ENCODE results near the gene ACKR4.
A peak's percentile ranks its signal among the peaks of the same experiment; 100 is the strongest.
"Not testable (repeated sequence)": the region's sequence is repeated elsewhere in the genome, so short reads cannot be mapped to it uniquely, and the experiment has no call there.

ACKR4 gene

DNA sequence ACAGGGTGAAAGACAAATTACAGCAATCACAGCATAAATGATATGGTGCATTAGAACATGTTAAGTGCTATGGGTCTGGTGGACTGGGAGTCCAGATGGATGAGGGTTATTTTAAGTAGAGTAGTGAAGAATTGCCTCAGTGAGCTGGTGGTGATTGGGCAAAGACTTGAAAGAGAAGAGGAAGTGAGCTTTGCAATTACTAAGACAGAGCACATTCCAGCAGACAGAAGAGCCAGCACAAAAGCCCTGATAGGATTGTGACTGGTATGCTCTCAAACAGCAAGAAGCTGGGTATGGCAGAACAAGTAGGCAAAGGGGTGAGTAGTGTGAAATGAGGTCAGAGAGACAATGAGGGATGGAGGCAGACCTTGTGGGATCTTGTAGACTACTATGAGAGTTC lies 2.1 kb upstream of the ACKR4 start:
- DNase-seq = no peak

DNA sequence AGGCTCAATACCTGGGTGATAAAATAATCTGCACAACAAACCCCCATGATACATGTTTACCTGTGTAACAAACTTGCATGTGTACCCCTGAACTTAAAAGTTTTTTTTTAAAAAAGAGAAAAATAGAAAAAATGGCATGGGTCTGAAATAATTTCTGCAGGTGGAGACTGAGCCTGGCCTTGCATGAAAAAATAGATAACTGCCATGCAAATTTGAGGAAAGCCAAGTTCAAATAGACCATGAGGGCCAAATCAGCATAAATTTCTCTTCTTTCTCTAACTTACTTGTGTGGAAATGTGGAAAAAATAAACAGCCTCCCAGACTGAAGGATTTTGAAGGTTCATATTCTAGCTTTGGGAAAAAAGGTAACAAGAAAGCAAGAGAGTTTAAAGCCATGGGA lies 744 bp upstream of the ACKR4 start:
- DNase-seq = no peak

DNA sequence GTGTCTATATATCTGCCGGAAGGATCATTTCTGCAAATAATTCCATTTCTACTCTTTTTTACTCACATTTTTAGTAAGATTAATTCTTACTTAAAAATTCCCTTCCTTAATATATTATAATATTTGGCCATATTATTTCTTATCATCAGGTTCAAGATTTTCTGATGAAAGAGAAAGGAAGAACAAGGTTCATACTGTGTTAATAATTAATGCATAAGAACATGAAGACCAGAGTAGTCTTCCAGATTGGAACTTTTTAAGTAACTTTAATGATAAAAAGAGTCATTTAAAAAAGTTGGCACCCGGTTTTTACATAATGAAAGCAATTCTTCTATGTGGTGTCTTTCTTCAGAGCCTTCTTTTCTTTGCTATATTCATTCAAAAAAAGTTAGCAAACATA lies 590 bp downstream of the ACKR4 start:
- DNase-seq = no peak

GRCh38 chr3:132598181-132598580 lies 1.1 kb downstream of the ACKR4 start:
- DNase-seq = no peak

DNA sequence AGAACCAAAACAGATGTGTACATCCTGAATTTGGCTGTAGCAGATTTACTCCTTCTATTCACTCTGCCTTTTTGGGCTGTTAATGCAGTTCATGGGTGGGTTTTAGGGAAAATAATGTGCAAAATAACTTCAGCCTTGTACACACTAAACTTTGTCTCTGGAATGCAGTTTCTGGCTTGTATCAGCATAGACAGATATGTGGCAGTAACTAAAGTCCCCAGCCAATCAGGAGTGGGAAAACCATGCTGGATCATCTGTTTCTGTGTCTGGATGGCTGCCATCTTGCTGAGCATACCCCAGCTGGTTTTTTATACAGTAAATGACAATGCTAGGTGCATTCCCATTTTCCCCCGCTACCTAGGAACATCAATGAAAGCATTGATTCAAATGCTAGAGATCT lies 3.5 kb downstream of the ACKR4 start:
- not testable (repeated sequence) for DNase-seq

- DNase-seq = no peak
Measured at GRCh38 chr3:132605374-132605792, 8.3 kb downstream of the ACKR4 start.

- DNase-seq = no peak
Measured at GRCh38 chr3:132606085-132606484, 9.0 kb downstream of the ACKR4 start.

DNA sequence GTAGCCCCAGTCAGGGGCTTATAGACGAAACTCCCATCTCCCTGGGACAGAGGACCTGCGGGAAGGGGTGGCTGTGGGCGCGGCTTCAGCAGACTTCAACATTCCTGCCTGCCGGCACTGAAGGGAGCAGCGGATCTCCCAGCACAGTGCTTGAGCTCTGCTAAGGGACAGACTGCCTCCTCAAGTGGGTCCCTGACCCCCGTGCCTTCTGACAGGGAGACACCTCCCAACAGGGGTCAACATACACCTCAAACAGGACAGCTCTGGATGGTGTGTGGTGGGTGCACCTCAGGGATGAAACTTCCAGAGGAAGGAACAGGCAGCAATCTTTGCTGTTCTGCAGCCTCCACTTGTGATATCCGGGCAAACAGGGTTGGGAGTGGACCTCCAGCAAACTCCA lies 9.6 kb downstream of the ACKR4 start:
- not testable (repeated sequence) for DNase-seq

GRCh38 chr3:132615301-132615700 lies 18.2 kb downstream of the ACKR4 start:
- not testable (repeated sequence) for DNase-seq

DNA sequence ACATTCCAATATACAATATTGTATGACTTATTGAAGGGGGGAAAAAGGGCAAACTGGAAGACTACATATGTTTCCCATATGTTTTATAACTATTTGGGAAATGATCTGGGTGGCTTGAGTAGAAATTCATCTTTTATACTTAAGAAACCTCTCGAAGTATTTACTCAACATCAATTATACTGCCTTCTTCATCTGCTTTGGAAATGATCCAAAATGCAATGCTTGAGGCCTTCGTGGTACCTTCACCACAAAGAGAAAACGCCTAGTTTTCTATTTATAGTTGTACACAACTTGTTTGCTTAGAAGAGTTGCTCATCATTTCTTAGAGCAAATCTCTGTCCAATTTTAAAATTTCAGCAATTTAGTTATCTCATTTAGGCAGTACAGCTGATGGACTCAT lies 18.8 kb downstream of the ACKR4 start:
- no peak for DNase-seq

- DNase-seq = no peak
Measured at GRCh38 chr3:132616780-132617179, 19.7 kb downstream of the ACKR4 start.

DNA sequence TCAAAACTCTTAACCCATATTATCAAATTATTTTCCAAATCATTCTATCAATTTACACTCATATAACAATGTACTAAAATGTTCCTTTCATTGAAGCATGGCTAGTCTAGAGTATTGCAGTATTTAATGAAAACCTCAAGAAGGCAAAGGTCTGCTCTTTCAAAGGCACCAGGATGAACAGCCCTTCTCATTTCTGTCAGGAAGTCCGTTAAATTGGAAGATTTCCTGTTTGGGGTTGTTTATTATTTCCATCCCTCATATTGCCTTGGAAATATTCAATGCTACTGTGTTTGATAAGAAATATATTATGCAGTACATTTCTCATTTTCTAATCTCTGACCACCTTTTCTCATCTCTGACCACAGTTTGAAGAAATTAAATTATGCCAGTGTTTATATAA lies 25.1 kb downstream of the ACKR4 start:
- no peak for DNase-seq

- no peak for DNase-seq
Measured at GRCh38 chr3:132622761-132623160, 25.7 kb downstream of the ACKR4 start.

DNA sequence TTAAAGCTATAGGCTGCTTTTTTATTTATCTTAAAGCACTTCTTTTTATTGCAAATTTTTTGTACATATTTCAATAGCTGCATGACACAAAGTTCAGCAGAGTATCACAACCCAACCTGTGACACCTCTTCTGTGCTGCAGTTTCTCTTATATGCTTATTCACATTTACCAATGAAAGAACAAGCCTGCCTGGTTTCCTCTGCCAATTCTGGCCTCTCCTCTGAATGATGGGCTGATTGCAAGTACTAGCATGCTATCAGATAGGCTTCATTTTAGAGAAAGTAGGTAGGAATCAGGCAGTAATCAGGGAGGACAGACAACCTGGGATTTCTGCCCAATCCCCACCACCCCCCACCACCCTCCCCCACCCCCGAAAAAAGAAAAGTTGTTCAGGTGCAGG lies 26.6 kb downstream of the ACKR4 start:
- no peak for DNase-seq

DNA sequence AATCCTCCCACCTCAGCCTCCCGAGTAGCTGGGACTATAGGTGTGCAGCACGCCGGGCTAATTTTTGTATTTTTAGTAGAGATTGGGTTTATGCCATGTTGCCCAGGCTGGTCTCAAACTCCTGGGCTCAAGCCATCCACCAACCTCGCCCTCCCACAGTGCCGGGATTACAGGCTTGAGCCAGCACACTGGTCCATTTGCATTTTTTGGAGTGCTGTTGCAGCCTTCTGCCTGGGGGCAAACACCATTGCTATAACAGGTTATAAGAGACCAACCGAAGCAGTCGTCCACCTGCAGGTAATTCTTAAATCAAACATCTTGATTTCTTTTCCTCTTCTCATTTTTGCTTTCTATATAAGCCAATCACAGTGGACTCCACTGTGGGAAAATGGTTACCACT lies 27.7 kb downstream of the ACKR4 start:
- DNase-seq = no peak

DNA sequence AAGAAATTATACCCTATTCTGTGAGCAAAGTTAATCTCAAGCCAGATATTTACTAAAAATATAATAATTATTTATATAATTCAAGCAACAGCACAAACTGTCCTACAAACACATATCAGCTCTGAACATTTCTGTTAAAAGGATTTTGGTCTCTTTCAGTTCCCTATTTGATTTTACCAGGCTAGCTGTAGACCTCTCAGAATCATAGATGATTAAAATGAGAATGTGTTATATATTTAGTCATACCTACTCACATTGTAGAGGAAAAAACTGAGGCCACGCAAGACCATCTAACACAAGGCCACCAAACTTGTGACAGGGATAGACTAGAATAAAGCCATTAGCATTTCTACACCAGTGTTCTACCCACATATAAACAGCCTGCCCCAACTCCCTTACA lies 28.5 kb downstream of the ACKR4 start:
- no peak for DNase-seq

DNA sequence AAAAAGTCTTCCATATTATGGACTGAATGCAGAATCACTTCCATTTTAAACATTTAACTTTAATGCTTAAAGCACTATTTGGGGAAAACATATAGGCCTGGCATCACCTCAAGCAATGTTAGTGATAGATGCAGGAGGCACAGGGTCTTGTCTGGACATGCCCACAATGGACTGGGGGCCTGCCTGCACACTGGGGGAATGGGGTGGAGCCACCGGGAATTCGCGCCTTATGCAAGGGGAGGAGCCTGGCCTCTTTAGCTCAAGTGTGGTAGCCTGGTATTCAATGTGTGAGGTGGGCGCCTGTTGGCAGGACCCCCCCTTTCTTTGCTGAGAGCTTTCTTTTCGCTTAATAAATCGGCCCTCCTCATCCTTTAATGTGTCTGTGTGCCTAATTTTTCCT lies 29.9 kb downstream of the ACKR4 start:
- peak; percentile 6 for DNase-seq

DNA sequence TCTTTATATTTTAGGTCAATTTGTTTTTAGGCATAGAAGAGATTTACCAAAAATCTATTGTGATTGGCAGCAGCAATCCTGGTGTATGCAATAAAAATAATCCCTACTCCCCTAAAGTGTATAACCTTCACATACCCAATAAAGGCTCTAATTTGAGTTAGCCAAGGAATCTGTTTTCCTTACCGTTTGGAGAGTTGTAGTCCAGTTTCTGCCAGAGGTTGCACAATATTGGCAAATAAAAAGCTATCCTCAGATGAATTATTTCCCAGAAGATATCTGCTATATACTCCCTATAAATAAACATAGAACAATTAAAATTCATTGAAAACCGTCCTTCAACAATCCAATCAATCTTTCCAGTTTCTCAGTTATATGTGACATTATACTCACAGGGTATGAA lies 31.1 kb downstream of the ACKR4 start:
- DNase-seq = no peak

GRCh38 chr3:132629928-132630327 lies 32.9 kb downstream of the ACKR4 start:
- no peak for DNase-seq

DNA sequence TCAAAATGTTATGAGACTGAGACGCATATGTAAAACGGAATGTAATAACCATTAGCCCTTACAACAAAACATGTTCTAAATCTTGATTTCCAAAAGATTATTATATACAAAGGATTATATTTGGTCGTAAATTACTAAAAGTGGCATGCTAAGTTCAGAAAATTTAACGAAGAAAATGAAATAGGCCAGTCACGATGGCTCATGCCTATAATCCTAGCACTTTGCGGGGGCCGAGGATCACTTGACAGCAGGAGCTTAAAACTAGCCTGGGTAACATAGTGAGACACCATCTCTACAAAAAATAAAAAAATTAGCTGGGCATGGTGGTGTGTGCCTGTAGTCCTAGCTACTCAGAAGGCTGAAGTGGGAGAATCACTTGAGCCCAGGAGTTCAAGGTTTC lies 33.5 kb downstream of the ACKR4 start:
- DNase-seq = no peak

GRCh38 chr3:132635052-132635451 lies 38.0 kb downstream of the ACKR4 start:
- no peak for DNase-seq

DNA sequence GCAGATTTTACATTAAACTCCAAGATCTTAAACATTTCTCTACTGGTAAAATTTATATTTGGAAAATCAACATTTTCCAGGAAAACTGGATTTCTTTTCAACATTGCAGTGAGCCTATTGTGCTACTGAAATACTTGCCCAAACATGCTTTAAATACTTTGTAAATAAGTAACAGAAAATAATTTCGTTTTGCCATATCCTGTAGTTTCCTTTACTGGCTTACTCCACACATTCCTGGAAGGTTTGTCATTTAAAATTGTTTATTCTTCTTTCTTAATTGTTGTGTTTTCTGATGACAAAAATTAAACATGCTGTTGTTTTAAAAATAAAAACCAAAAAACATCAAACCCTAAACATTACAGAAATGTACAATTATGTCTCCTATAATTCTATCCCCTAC lies 40.5 kb downstream of the ACKR4 start:
- no peak for DNase-seq

- no peak for DNase-seq
Measured at GRCh38 chr3:132638706-132639105, 41.6 kb downstream of the ACKR4 start.

DNA sequence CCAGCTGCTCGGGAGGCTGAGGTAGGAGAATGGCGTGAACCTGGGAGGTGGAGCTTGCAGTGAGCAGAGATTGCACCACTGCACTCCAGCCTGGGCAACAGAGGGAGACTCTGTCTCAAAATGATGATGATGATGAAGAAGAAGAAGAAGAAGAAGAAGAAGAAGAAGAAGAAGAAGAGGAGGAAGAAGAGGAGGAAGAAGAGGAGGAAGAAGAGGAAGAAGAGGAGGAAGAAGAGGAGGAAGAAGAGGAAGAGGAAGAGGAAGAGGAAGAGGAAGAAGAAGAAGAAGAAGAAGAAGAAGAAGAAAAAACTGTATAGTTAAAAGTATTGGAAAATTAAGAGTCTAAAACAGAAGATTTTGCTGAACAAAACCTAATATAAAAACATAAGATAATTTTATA lies 44.4 kb downstream of the ACKR4 start:
- DNase-seq = not testable (repeated sequence)

DNA sequence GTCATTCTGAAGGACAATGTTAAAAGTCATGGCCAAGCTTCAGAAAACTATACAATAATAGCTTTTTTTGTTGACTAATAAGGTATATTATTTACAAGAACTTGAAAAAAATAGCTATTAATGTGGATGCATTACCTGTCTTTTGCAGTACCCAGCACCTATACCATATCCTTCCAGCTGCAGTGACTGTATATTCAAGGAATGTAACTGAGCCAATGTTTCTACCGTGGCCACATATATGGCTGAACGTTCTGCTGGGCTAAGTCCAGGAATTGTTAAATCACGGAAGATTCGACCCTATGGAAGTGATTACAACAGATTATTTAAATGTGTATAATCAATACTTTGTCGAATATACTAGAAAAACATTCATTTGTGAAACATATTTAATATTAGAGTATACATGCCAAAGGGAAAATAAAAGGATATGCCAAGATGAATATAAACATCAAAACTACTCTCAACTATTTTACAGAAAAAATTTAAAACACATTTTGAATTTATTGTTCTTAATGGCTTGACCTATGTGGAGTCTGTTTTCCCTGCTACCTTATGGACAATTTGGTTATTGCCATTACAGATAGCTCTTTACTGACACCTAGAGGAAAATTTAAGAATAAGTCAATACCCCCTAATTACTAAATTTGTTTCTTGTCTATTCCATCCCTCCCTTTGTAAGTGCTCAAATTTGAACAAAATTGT lies 44.9 kb downstream of the ACKR4 start:
- peak; percentile 37 for DNase-seq

- no peak for DNase-seq
Measured at GRCh38 chr3:132642539-132642847, 45.4 kb downstream of the ACKR4 start.
